ENCODE measurements around the gene FAM149B1.

DNA sequence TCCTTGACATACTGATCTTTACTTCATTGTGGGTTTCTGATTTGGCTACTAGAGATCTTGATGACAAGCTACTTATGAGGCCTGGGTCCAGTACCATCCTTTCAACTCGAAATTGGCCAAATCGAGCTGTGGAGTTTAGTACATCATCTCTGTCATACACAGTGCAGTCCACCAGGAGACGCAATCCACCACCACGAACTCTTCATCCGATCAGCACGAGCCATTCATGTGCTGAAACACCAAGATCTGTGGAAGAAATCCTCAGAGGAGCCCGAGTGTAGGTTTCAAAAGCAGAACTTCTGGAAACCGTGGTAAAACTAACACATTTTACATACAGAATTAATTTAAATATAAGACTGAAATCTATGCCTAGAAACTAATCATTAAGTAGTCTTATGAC, 65.0 kb downstream of the FAM149B1 start:
- no peak for TF ChIP-seq SALL2 (CRISPR knock-in tag; IDR thresholded peaks at IDR 0.05)
- TF ChIP-seq KDM5A (IDR thresholded peaks at IDR 0.05; ENCODE audit: borderline replicate concordance, low read length): no peak
- TF ChIP-seq CHD2 (IDR thresholded peaks at IDR 0.05; ENCODE audit: low read depth, low read length): no peak
- TF ChIP-seq POLR2AphosphoS5 (IDR thresholded peaks at IDR 0.05; ENCODE audit: low read depth, low read length): no peak
- no peak for TF ChIP-seq MYNN (CRISPR knock-in tag; IDR thresholded peaks at IDR 0.05; ENCODE audit: low read depth)
- TF ChIP-seq, protein P1, sequence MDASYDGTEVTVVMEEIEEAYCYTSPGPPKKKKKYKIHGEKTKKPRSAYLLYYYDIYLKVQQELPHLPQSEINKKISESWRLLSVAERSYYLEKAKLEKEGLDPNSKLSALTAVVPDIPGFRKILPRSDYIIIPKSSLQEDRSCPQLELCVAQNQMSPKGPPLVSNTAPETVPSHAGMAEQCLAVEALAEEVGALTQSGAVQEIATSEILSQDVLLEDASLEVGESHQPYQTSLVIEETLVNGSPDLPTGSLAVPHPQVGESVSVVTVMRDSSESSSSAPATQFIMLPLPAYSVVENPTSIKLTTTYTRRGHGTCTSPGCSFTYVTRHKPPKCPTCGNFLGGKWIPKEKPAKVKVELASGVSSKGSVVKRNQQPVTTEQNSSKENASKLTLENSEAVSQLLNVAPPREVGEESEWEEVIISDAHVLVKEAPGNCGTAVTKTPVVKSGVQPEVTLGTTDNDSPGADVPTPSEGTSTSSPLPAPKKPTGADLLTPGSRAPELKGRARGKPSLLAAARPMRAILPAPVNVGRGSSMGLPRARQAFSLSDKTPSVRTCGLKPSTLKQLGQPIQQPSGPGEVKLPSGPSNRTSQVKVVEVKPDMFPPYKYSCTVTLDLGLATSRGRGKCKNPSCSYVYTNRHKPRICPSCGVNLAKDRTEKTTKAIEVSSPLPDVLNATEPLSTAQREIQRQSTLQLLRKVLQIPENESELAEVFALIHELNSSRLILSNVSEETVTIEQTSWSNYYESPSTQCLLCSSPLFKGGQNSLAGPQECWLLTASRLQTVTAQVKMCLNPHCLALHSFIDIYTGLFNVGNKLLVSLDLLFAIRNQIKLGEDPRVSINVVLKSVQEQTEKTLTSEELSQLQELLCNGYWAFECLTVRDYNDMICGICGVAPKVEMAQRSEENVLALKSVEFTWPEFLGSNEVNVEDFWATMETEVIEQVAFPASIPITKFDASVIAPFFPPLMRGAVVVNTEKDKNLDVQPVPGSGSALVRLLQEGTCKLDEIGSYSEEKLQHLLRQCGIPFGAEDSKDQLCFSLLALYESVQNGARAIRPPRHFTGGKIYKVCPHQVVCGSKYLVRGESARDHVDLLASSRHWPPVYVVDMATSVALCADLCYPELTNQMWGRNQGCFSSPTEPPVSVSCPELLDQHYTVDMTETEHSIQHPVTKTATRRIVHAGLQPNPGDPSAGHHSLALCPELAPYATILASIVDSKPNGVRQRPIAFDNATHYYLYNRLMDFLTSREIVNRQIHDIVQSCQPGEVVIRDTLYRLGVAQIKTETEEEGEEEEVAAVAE (CRISPR knock-in tag; IDR thresholded peaks at IDR 0.05; ENCODE audit: borderline replicate concordance): no peak
- TF ChIP-seq ZFX (CRISPR knock-in tag; IDR thresholded peaks at IDR 0.05; ENCODE audit: low read depth): no peak
- TF ChIP-seq CHD4 (IDR thresholded peaks at IDR 0.05; ENCODE audit: borderline replicate concordance, low read length): no peak
- TF ChIP-seq, protein P2, sequence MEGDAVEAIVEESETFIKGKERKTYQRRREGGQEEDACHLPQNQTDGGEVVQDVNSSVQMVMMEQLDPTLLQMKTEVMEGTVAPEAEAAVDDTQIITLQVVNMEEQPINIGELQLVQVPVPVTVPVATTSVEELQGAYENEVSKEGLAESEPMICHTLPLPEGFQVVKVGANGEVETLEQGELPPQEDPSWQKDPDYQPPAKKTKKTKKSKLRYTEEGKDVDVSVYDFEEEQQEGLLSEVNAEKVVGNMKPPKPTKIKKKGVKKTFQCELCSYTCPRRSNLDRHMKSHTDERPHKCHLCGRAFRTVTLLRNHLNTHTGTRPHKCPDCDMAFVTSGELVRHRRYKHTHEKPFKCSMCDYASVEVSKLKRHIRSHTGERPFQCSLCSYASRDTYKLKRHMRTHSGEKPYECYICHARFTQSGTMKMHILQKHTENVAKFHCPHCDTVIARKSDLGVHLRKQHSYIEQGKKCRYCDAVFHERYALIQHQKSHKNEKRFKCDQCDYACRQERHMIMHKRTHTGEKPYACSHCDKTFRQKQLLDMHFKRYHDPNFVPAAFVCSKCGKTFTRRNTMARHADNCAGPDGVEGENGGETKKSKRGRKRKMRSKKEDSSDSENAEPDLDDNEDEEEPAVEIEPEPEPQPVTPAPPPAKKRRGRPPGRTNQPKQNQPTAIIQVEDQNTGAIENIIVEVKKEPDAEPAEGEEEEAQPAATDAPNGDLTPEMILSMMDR (CRISPR knock-in tag; IDR thresholded peaks at IDR 0.05): peak; percentile 41

Data from HepG2 (cell line).